Caco-2 (cell line): ENCODE data around the gene RIPOR2. TPM values are rescaled to one million over a fixed set of nuclear protein-coding genes. Genes with fewer than 3 reads are reported as not detected.

Experiments used
- BruUV-seq: library from RNA; stranded (reverse); fragments of 400-500 nt; replicated peaks from 2 replicates; lab custom pipeline; 2021; lab: Mats Ljungman, UMichigan
- CTCF ChIA-PET: fragments of 300-600 bp; sonication (Branson Sonifier 250); formaldehyde crosslinking; loops from one replicate; lab custom pipeline; 2022; ENCODE audit warnings: antibody characterized with exemption; lab: Charles Lee
- POLR2A ChIA-PET: fragments of 300-600 bp; sonication (Branson Sonifier 250); formaldehyde crosslinking; loops from one replicate; lab custom pipeline; 2022; ENCODE audit warnings: antibody characterized with exemption; lab: Charles Lee
- DNase-seq, 2 experiments: peaks; one replicate each; pipeline versions ENCODE4 v3.0.0 to v3.0.0-alpha.2; 2020 to 2022
- H3K27me3 ChIP-seq: replicated peaks from 2 replicates; pipeline ENCODE4 v1.6.0; 2011; ENCODE audit warnings: low read length; ENCODE audit not compliant: control insufficient read depth, insufficient read depth
- H3K36me3 ChIP-seq: 2 replicates; pipeline ENCODE4 v1.5.1; 2011; ENCODE audit warnings: low read length; ENCODE audit not compliant: control insufficient read depth, insufficient read depth
- H3K4me1 ChIP-seq: fragments of 250-450 bp; sonication (Bioruptor Pico); 2 replicates; pipeline ENCODE4 v1.5.1; 2020; ENCODE audit warnings: mild to moderate bottlenecking
- H3K4me3 ChIP-seq: 2 replicates; pipeline ENCODE4 v1.5.1; 2011; ENCODE audit warnings: low read depth, mild to moderate bottlenecking, control low read depth, low read length
- H3K9me3 ChIP-seq: fragments of 250-450 bp; sonication (Bioruptor Pico); 2 replicates; pipeline ENCODE4 v1.5.1; 2020; ENCODE audit warnings: mild to moderate bottlenecking, moderate library complexity
- H3K27ac Mint-ChIP-seq: one replicate; pipeline ENCODE4 v1.8.0; 2022; ENCODE audit warnings: mixed read lengths; ENCODE audit not compliant: unreplicated experiment
- H3K27me3 Mint-ChIP-seq: one replicate; pipeline ENCODE4 v1.8.0; 2022; ENCODE audit warnings: mixed read lengths; ENCODE audit not compliant: insufficient read depth, unreplicated experiment
- H3K36me3 Mint-ChIP-seq: one replicate; pipeline ENCODE4 v1.8.0; 2022; ENCODE audit warnings: mild to moderate bottlenecking, mixed read lengths; ENCODE audit not compliant: insufficient read depth, unreplicated experiment
- H3K4me1 Mint-ChIP-seq: one replicate; pipeline ENCODE4 v1.8.0; 2022; ENCODE audit warnings: low read depth, mixed read lengths; ENCODE audit not compliant: unreplicated experiment
- H3K4me3 Mint-ChIP-seq: one replicate; pipeline ENCODE4 v1.8.0; 2022; ENCODE audit warnings: mild to moderate bottlenecking, moderate library complexity, mixed read lengths; ENCODE audit not compliant: unreplicated experiment
- H3K9me3 Mint-ChIP-seq: one replicate; pipeline ENCODE4 v1.8.0; 2022; ENCODE audit warnings: mixed read lengths; ENCODE audit not compliant: unreplicated experiment
- intact Hi-C: fragments of 100-400 bp; cut with micrococcal nuclease; formaldehyde crosslinking; loops from one replicate; pipeline ENCODE4 v1.10.0; 2022; ENCODE audit not compliant: unreplicated experiment
- total RNA-seq: library from RNA; stranded (reverse); gene quantifications from 2 replicates; pipeline ENCODE4 v1.2.3, GENCODE V29; 2022
- TF ChIP-seq, protein P1 (sequence below), 2 experiments: fragments of 200-600 bp in 1 of 2; IDR thresholded peaks; 1 replicate in 1 of 2; 2 replicates in 1 of 2; pipeline versions ENCODE4 v1.5.1 to v1.8.0; 2011 to 2022; ENCODE audit warnings: antibody characterized with exemption in 1 of 2, control low read depth in 1 of 2, inconsistent platforms in 1 of 2, low read depth in 1 of 2, low read length in 1 of 2, mild to moderate bottlenecking in 1 of 2, moderate library complexity in 1 of 2; ENCODE audit not compliant: insufficient read depth in 1 of 2, severe bottlenecking in 1 of 2, unreplicated experiment in 1 of 2

Gene RIPOR2
- total RNA-seq, 1 experiment from 2014 or later: 0.64 TPM

DNA sequence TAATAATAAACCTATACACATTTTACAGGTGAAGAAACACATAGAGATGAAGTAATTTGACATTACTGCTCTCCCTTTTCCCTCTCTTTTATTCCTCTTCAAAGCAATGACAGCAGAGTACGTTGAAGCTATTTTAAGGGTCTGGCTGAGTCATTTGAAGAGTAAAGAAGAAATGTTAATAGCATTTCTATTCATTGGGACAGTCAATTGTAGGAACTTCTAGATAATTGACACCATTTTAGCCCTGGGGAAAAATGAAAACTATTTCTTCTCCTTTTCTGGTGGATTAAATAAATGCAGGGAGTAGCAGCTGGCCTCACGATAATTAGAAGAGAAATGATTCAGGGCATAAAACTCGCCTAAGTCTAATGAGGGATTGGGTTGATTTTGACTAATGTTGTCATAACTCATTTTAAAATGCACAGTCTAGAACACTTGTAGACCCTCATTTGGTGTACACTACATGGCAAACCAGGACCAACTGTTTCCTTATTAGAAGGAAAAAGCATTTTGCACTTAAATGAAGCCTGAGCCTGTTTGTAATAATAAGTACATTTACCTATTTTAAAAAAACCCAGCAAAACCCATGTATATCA lies 48.1 kb downstream of the RIPOR2 start:
- H3K36me3 Mint-ChIP-seq: no peaks in the 10 kb centered on the region
- no peaks in the 10 kb centered on the region for H3K27me3 ChIP-seq
- CTCF ChIA-PET: no interaction called here
- H3K27me3 Mint-ChIP-seq: no peaks in the 10 kb centered on the region
- H3K9me3 ChIP-seq: no peaks in the 10 kb centered on the region
- H3K4me3 Mint-ChIP-seq: no peak overlapping the region
- no peak for DNase-seq
- H3K4me1 ChIP-seq: peaks cover under 1% of the 10 kb centered on the region; the same call in 1 of the 2 replicates
- intact Hi-C loops: no loop called here
- H3K4me3 ChIP-seq: no peak overlapping the region
- no peak overlapping the region for H3K27ac Mint-ChIP-seq
- POLR2A ChIA-PET: no interaction called here
- H3K9me3 Mint-ChIP-seq: no peaks in the 10 kb centered on the region
- TF ChIP-seq, protein P1, sequence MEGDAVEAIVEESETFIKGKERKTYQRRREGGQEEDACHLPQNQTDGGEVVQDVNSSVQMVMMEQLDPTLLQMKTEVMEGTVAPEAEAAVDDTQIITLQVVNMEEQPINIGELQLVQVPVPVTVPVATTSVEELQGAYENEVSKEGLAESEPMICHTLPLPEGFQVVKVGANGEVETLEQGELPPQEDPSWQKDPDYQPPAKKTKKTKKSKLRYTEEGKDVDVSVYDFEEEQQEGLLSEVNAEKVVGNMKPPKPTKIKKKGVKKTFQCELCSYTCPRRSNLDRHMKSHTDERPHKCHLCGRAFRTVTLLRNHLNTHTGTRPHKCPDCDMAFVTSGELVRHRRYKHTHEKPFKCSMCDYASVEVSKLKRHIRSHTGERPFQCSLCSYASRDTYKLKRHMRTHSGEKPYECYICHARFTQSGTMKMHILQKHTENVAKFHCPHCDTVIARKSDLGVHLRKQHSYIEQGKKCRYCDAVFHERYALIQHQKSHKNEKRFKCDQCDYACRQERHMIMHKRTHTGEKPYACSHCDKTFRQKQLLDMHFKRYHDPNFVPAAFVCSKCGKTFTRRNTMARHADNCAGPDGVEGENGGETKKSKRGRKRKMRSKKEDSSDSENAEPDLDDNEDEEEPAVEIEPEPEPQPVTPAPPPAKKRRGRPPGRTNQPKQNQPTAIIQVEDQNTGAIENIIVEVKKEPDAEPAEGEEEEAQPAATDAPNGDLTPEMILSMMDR (IDR thresholded peaks at IDR 0.05; ENCODE audit: insufficient read depth in 1 of 2, low read depth in 1 of 2, low read length in 1 of 2, severe bottlenecking in 1 of 2, unreplicated experiment in 1 of 2): no peak
- no TSS peak for BruUV-seq
- no peaks in the 10 kb centered on the region for H3K4me1 Mint-ChIP-seq
- no peaks in the 10 kb centered on the region for H3K36me3 ChIP-seq

DNA sequence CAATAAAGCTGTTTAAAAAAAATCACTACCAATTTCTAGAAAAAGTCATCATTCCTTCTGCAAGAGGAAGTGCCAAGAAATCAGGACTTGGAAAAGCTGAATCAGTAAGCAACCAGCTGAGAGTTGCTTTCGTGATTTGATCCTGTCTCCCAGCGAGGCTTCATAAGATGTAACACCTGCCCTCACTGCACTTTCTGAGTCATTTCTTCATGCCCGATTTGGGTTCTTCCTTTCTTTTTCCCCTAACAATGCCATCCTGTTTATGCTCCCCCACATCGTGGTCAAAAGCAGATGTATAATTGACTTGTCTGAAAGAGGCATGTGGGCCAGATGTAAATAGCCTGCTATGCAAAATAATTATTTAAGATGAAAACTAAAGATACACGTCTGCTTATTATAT lies 52.1 kb downstream of the RIPOR2 start:
- no peaks in the 10 kb centered on the region for H3K27me3 Mint-ChIP-seq
- no peaks in the 10 kb centered on the region for H3K36me3 Mint-ChIP-seq
- DNase-seq: no peak
- H3K27me3 ChIP-seq: no peaks in the 10 kb centered on the region
- H3K4me1 Mint-ChIP-seq: peaks cover 23% of the 10 kb centered on the region
- H3K27ac Mint-ChIP-seq: no peak overlapping the region
- TF ChIP-seq, protein P1 (IDR thresholded peaks at IDR 0.05; ENCODE audit: insufficient read depth in 1 of 2, low read depth in 1 of 2, low read length in 1 of 2, severe bottlenecking in 1 of 2, unreplicated experiment in 1 of 2): no peak
- H3K36me3 ChIP-seq: no peaks in the 10 kb centered on the region
- H3K4me3 ChIP-seq: no peak overlapping the region
- intact Hi-C loops: no loop called here
- BruUV-seq: no TSS peak
- H3K9me3 Mint-ChIP-seq: no peaks in the 10 kb centered on the region
- POLR2A ChIA-PET: no interaction called here
- no peaks in the 10 kb centered on the region for H3K9me3 ChIP-seq
- peaks cover 5% of the 10 kb centered on the region; the same call in 1 of the 2 replicates for H3K4me1 ChIP-seq
- no peak overlapping the region for H3K4me3 Mint-ChIP-seq
- CTCF ChIA-PET: no interaction called here

DNA sequence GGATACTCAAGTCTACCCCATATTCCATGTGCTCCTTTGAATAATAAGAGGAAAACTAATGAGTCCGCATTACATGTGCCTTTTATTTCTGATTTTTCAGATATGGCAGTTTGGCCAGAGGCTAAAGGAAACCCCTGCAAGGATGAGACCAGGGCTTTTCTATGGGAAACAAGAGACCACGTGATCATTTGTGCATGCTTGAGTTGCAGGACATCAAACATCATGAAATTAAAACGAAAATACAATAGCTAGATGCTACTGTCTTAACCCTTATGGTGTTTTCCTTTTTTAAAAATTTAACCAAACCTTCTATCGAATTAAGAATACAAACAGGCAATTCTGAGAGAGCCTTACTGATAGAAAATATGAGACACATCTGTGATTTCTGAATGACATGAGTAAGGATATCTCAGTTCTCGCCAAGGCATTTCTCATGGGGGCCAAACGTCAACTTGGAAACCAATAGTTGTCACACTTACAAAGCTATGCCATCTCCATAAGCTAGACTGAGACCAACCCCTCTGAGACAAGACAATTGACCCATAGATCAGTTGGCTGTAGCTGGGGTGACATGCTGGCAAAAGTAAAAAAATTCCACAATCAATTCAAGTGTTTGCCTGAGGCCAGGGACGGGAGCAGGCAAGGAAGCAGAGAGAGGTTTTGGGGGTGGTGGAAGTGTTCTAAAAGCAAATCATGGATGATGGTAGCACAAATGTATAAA lies 52.8 kb downstream of the RIPOR2 start:
- POLR2A ChIA-PET: no interaction called here
- Mint-ChIP-seq H3K27me3 (no peaks in the 10 kb centered on the region), H3K9me3 (peaks cover 3% of the 10 kb centered on the region), H3K27ac (no peak overlapping the region), H3K36me3 (no peaks in the 10 kb centered on the region), H3K4me3 (no peak overlapping the region), H3K4me1 (peaks cover 24% of the 10 kb centered on the region)
- Histone ChIP-seq H3K36me3 (no peaks in the 10 kb centered on the region), H3K9me3 (peaks cover 3% of the 10 kb centered on the region; the same call in 1 of the 2 replicates), H3K4me3 (no peak overlapping the region), H3K4me1 (peaks cover 5% of the 10 kb centered on the region; the same call in 1 of the 2 replicates), H3K27me3 (no peaks in the 10 kb centered on the region)
- no TSS peak for BruUV-seq
- CTCF ChIA-PET: no interaction called here
- DNase-seq: no peak
- intact Hi-C loops: no loop called here
- TF ChIP-seq, protein P1 (IDR thresholded peaks at IDR 0.05; ENCODE audit: insufficient read depth in 1 of 2, low read depth in 1 of 2, low read length in 1 of 2, severe bottlenecking in 1 of 2, unreplicated experiment in 1 of 2): no peak
